HepG2 (cell line): Measurements from ENCODE around the gene CGREF1. TPM values are rescaled to one million over a fixed set of nuclear protein-coding genes. Genes with fewer than 3 reads are reported as not detected.

Experiments
- CBX1 ChIP-seq: IDR thresholded peaks from one replicate; pipeline ENCODE4 v1.6.1; 2016; ENCODE audit warnings: antibody characterized with exemption, low read depth
- CEBPG ChIP-seq: IDR thresholded peaks from 2 replicates; pipeline ENCODE4 v1.6.1; 2016
- DMAP1 ChIP-seq: IDR thresholded peaks from 2 replicates; pipeline ENCODE4 v1.6.1; 2016
- HCFC1 ChIP-seq: fragments of 150-350 bp; IDR thresholded peaks from 2 replicates; pipeline ENCODE4 v1.6.1; 2014; ENCODE audit warnings: low read depth, low read length
- HNF4G ChIP-seq, 2 experiments: sonication (generic) in 1 of 2; formaldehyde crosslinking in 1 of 2; IDR thresholded peaks; 2 replicates each; pipeline versions ENCODE4 v1.4.0 to v1.6.1; 2011 to 2020; ENCODE audit warnings: borderline replicate concordance in 2 of 2, low read depth in 2 of 2, mild to moderate bottlenecking in 2 of 2, low read length in 1 of 2, missing genetic modification reagents in 1 of 2, moderate library complexity in 1 of 2
- KAT7 ChIP-seq: IDR thresholded peaks from 2 replicates; pipeline ENCODE4 v1.6.1; 2018; ENCODE audit warnings: borderline replicate concordance, missing compliant biosample characterization
- MAFK ChIP-seq, 2 experiments: IDR thresholded peaks in 1 of 2; conservative IDR thresholded peaks in 1 of 2; 2 replicates each; pipeline ENCODE4 v1.6.1; 2011; ENCODE audit warnings: improper control_type of control experiment in 2 of 2, low read length in 2 of 2
- MTF1 ChIP-seq: sonication (generic); formaldehyde crosslinking; IDR thresholded peaks from 2 replicates; pipeline ENCODE4 v1.5.0; 2020; ENCODE audit warnings: missing genetic modification reagents
- SALL2 ChIP-seq: sonication (generic); formaldehyde crosslinking; IDR thresholded peaks from 2 replicates; pipeline ENCODE4 v1.8.1; 2023; ENCODE audit warnings: mild to moderate bottlenecking, missing genetic modification reagents, inconsistent platforms
- SCMH1 ChIP-seq: sonication (generic); formaldehyde crosslinking; IDR thresholded peaks from 2 replicates; pipeline ENCODE4 v1.9.0; 2021; ENCODE audit warnings: missing genetic modification reagents, mild to moderate bottlenecking, borderline replicate concordance
- ZNF414 ChIP-seq: sonication (generic); formaldehyde crosslinking; IDR thresholded peaks from 2 replicates; pipeline ENCODE4 v1.5.0; 2020; ENCODE audit warnings: missing genetic modification reagents
- ZNF501 ChIP-seq: sonication (generic); formaldehyde crosslinking; IDR thresholded peaks from 2 replicates; pipeline ENCODE4 v1.5.1; 2020; ENCODE audit warnings: mild to moderate bottlenecking, moderate library complexity, missing genetic modification reagents
- ZNF724P ChIP-seq: sonication (generic); formaldehyde crosslinking; IDR thresholded peaks from 2 replicates; pipeline ENCODE4 v1.8.0; 2022; ENCODE audit warnings: missing genetic modification reagents, borderline replicate concordance
- polyA plus RNA-seq, 8 experiments: library from polyadenylated mRNA; depleted of rRNA in 3 of 8; stranded (reverse) in 7 of 8; unstranded in 1 of 8; fragments of >200 nt; fragmentation: Illumina TruSeq in 4 of 8; extraction: Trizol in 4 of 8; gene quantifications; 2 replicates each; pipeline versions ENCODE4 v1.2.1 to v1.2.3, GENCODE V29; 2011 to 2016; ENCODE audit warnings: low read depth in 4 of 8, missing spikeins in 1 of 8, mixed read lengths in 1 of 8; ENCODE audit not compliant: insufficient read depth in 1 of 8
- total RNA-seq, 5 experiments: library from RNA; depleted of rRNA; stranded (reverse); fragments of >200 nt; fragmentation: Illumina TruSeq; extraction: Trizol; gene quantifications; 2 replicates each; pipeline ENCODE4 v1.2.3, GENCODE V29; 2016; ENCODE audit warnings: low read depth in 1 of 5
- TF ChIP-seq, protein P1 (sequence below): sonication (generic); formaldehyde crosslinking; IDR thresholded peaks from 2 replicates; pipeline ENCODE4 v1.4.0; 2020; ENCODE audit warnings: missing genetic modification reagents
- TF ChIP-seq, protein P2 (sequence below): sonication (generic); formaldehyde crosslinking; IDR thresholded peaks from 2 replicates; pipeline ENCODE4 v1.8.1; 2022; ENCODE audit warnings: low read depth, mild to moderate bottlenecking, missing genetic modification reagents
- TF ChIP-seq, protein P3 (sequence below): sonication (generic); formaldehyde crosslinking; IDR thresholded peaks from 2 replicates; pipeline ENCODE4 v1.8.0; 2022; ENCODE audit warnings: missing genetic modification reagents, mild to moderate bottlenecking, borderline replicate concordance
- TF ChIP-seq, protein P4 (sequence below): sonication (generic); formaldehyde crosslinking; conservative IDR thresholded peaks from 2 replicates; pipeline ENCODE4 v1.4.0; 2020; ENCODE audit warnings: missing genetic modification reagents

The CGREF1 gene
- total and polyA plus RNA-seq, 2 of the 13 experiments (the other 11 are each of a cell fraction or from before 2014, with no cell fraction given): 13.9 to 23.4 TPM

DNA sequence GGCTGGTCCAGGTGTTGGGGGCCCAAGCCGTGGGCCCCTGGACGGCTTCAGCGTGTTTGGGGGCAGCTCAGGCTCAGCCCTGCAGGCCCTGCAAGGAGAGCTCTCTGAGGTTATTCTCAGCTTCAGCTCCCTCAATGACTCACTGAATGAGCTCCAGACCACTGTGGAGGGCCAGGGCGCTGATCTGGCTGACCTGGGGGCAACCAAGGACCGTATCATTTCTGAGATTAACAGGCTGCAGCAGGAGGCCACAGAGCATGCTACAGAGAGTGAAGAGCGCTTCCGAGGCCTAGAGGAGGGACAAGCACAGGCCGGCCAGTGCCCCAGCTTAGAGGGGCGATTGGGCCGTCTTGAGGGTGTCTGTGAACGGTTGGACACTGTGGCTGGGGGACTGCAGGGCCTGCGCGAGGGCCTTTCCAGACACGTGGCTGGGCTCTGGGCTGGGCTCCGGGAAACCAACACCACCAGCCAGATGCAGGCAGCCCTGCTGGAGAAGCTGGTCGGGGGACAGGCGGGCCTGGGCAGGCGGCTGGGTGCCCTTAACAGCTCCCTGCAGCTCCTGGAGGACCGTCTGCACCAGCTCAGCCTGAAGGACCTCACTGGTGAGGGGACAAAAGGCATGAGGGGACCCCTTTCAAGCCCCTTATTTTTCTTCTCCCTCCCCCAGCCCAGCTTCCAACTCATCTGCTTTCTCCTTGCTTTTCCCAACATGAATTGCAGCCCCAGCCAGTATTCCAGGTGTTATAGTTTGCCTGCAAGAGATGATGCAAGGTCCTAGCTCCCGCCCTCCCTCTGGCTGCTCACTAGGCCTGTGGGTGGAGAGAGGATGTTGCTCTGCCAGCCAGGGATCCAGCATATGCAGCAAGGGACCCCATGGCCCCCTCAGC, 35.3 kb downstream of the CGREF1 start (continued):
- TF ChIP-seq, protein P1, sequence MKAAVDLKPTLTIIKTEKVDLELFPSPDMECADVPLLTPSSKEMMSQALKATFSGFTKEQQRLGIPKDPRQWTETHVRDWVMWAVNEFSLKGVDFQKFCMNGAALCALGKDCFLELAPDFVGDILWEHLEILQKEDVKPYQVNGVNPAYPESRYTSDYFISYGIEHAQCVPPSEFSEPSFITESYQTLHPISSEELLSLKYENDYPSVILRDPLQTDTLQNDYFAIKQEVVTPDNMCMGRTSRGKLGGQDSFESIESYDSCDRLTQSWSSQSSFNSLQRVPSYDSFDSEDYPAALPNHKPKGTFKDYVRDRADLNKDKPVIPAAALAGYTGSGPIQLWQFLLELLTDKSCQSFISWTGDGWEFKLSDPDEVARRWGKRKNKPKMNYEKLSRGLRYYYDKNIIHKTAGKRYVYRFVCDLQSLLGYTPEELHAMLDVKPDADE (CRISPR knock-in tag): no peak
- TF ChIP-seq DMAP1 (CRISPR knock-in tag) (0 out of 2 replicates have a peak, but pooled peaks have one; percentile 29), MTF1 (CRISPR knock-in tag) (no peak), KAT7 (0 out of 2 replicates have a peak, but pooled peaks have one; percentile 34), CBX1 (no peak), HNF4G (IDR thresholded peaks at IDR 0.05; ENCODE audit: borderline replicate concordance, low read depth, low read length) (no peak), HNF4G (CRISPR knock-in tag; IDR thresholded peaks at IDR 0.05; ENCODE audit: borderline replicate concordance, low read depth) (no peak), ZNF501 (CRISPR knock-in tag) (no peak), HCFC1 (no peak), SALL2 (CRISPR knock-in tag) (0 out of 2 replicates have a peak, but pooled peaks have one; percentile 34), CEBPG (CRISPR knock-in tag) (peak; percentile 93), ZNF414 (CRISPR knock-in tag) (no peak), SCMH1 (CRISPR knock-in tag) (no peak), MAFK (conservative IDR thresholded peaks at IDR 0.05 in 1 of 2, IDR thresholded peaks at IDR 0.05 in 1 of 2; ENCODE audit: low read length in 2 of 2) (no peak), ZNF724P (CRISPR knock-in tag) (0 out of 2 replicates have a peak, but pooled peaks have one; percentile 73)
- TF ChIP-seq, protein P2, sequence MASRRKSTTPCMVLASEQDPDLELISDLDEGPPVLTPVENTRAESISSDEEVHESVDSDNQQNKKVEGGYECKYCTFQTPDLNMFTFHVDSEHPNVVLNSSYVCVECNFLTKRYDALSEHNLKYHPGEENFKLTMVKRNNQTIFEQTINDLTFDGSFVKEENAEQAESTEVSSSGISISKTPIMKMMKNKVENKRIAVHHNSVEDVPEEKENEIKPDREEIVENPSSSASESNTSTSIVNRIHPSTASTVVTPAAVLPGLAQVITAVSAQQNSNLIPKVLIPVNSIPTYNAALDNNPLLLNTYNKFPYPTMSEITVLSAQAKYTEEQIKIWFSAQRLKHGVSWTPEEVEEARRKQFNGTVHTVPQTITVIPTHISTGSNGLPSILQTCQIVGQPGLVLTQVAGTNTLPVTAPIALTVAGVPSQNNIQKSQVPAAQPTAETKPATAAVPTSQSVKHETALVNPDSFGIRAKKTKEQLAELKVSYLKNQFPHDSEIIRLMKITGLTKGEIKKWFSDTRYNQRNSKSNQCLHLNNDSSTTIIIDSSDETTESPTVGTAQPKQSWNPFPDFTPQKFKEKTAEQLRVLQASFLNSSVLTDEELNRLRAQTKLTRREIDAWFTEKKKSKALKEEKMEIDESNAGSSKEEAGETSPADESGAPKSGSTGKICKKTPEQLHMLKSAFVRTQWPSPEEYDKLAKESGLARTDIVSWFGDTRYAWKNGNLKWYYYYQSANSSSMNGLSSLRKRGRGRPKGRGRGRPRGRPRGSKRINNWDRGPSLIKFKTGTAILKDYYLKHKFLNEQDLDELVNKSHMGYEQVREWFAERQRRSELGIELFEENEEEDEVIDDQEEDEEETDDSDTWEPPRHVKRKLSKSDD (CRISPR knock-in tag): no peak
- TF ChIP-seq, protein P3, sequence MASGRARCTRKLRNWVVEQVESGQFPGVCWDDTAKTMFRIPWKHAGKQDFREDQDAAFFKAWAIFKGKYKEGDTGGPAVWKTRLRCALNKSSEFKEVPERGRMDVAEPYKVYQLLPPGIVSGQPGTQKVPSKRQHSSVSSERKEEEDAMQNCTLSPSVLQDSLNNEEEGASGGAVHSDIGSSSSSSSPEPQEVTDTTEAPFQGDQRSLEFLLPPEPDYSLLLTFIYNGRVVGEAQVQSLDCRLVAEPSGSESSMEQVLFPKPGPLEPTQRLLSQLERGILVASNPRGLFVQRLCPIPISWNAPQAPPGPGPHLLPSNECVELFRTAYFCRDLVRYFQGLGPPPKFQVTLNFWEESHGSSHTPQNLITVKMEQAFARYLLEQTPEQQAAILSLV: no peak
- TF ChIP-seq, protein P4, sequence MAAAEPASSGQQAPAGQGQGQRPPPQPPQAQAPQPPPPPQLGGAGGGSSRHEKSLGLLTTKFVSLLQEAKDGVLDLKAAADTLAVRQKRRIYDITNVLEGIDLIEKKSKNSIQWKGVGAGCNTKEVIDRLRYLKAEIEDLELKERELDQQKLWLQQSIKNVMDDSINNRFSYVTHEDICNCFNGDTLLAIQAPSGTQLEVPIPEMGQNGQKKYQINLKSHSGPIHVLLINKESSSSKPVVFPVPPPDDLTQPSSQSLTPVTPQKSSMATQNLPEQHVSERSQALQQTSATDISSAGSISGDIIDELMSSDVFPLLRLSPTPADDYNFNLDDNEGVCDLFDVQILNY (CRISPR knock-in tag): no peak
